ENCODE results near the gene PLEKHH2. TPM values are rescaled to one million over a fixed set of nuclear protein-coding genes. Genes with fewer than 3 reads are reported as not detected.

PLEKHH2 gene
- total and polyA plus RNA-seq, 2 experiments from 2014 or later: 3.3 to 5.1 TPM

GRCh38 chr2:43803113-43803512 is 166.1 kb downstream of the PLEKHH2 start:
- Histone ChIP-seq H3K9me3 (ENCODE audit: low read depth) (no peaks in the 10 kb centered on the region), H3K27me3 (no peaks in the 10 kb centered on the region), H3K4me1 (ENCODE audit: insufficient read depth) (peaks cover 6% of the 10 kb centered on the region), H3K9me2 (replicated peaks; ENCODE audit: insufficient read depth) (no peaks in the 10 kb centered on the region), H3K36me3 (replicated peaks; ENCODE audit: insufficient read depth, low read depth) (no peaks in the 10 kb centered on the region), H3K4me2 (no peak overlapping the region), H2AFZ (no peak overlapping the region), H3K79me2 (no peaks in the 10 kb centered on the region), H3K4me3 (no peak overlapping the region), H3K27ac (no peak overlapping the region), H4K20me1 (ENCODE audit: insufficient read depth, poor library complexity, severe bottlenecking) (no peaks in the 10 kb centered on the region)
- TF ChIP-seq CTCF (IDR thresholded peaks at IDR 0.05; ENCODE audit: poor library complexity) (no peak), EZH2 (IDR thresholded peaks at IDR 0.05; ENCODE audit: borderline replicate concordance) (no peak), EZH2phosphoT487 (IDR thresholded peaks at IDR 0.05; ENCODE audit: low read depth, severe bottlenecking, unreplicated experiment) (no peak)
- no peak for DNase-seq (ENCODE audit: low spot score)
- 94% methylated on average over 1 of the region's 1 CpG for WGBS (ENCODE audit: low lambda C conversion rate, missing lambda C conversion rate)

GRCh38 chr2:43806719-43807031 is 169.6 kb downstream of the PLEKHH2 start:
- Histone ChIP-seq H3K9me3 (ENCODE audit: low read depth) (no peaks in the 10 kb centered on the region), H3K4me1 (ENCODE audit: insufficient read depth) (peaks cover 8% of the 10 kb centered on the region), H3K36me3 (replicated peaks; ENCODE audit: insufficient read depth, low read depth) (no peaks in the 10 kb centered on the region), H3K4me3 (no peak overlapping the region), H3K9me2 (replicated peaks; ENCODE audit: insufficient read depth) (no peaks in the 10 kb centered on the region), H3K27me3 (no peaks in the 10 kb centered on the region), H3K27ac (no peak overlapping the region), H2AFZ (no peak overlapping the region), H4K20me1 (ENCODE audit: insufficient read depth, poor library complexity, severe bottlenecking) (no peaks in the 10 kb centered on the region), H3K4me2 (no peak overlapping the region), H3K79me2 (no peaks in the 10 kb centered on the region)
- no peak for TF ChIP-seq EZH2 (IDR thresholded peaks at IDR 0.05; ENCODE audit: borderline replicate concordance)
- TF ChIP-seq CTCF (IDR thresholded peaks at IDR 0.05; ENCODE audit: poor library complexity): no peak
- no peak for TF ChIP-seq EZH2phosphoT487 (IDR thresholded peaks at IDR 0.05; ENCODE audit: low read depth, severe bottlenecking, unreplicated experiment)
- DNase-seq (ENCODE audit: low spot score): no peak
- 68% methylated on average over 2 of the region's 2 CpGs for WGBS (ENCODE audit: low lambda C conversion rate, missing lambda C conversion rate)

- no peak overlapping the region for H2AFZ ChIP-seq
- no peak overlapping the region for H3K4me3 ChIP-seq
- H3K9me2 ChIP-seq (replicated peaks; ENCODE audit: insufficient read depth): no peaks in the 10 kb centered on the region
- H3K27me3 ChIP-seq: no peaks in the 10 kb centered on the region
- no peak for DNase-seq (ENCODE audit: low spot score)
- H3K9me3 ChIP-seq (ENCODE audit: low read depth): no peaks in the 10 kb centered on the region
- TF ChIP-seq EZH2 (IDR thresholded peaks at IDR 0.05; ENCODE audit: borderline replicate concordance) (no peak), CTCF (IDR thresholded peaks at IDR 0.05; ENCODE audit: poor library complexity) (no peak), EZH2phosphoT487 (IDR thresholded peaks at IDR 0.05; ENCODE audit: low read depth, severe bottlenecking, unreplicated experiment) (no peak)
- 72% methylated on average over 2 of the region's 2 CpGs for WGBS (ENCODE audit: low lambda C conversion rate, missing lambda C conversion rate)
- H4K20me1 ChIP-seq (ENCODE audit: insufficient read depth, poor library complexity, severe bottlenecking): no peaks in the 10 kb centered on the region
- no peak overlapping the region for H3K4me2 ChIP-seq
- peaks cover 8% of the 10 kb centered on the region for H3K4me1 ChIP-seq (ENCODE audit: insufficient read depth)
- H3K36me3 ChIP-seq (replicated peaks; ENCODE audit: insufficient read depth, low read depth): no peaks in the 10 kb centered on the region
- no peaks in the 10 kb centered on the region for H3K79me2 ChIP-seq
- no peak overlapping the region for H3K27ac ChIP-seq
Observed at GRCh38 chr2:43810452-43810851, 173.4 kb downstream of the PLEKHH2 start.

- no peak overlapping the region for H3K4me2 ChIP-seq
- H3K27me3 ChIP-seq: no peaks in the 10 kb centered on the region
- H3K9me2 ChIP-seq (replicated peaks; ENCODE audit: insufficient read depth): no peaks in the 10 kb centered on the region
- TF ChIP-seq EZH2 (IDR thresholded peaks at IDR 0.05; ENCODE audit: borderline replicate concordance) (no peak), EZH2phosphoT487 (IDR thresholded peaks at IDR 0.05; ENCODE audit: low read depth, severe bottlenecking, unreplicated experiment) (no peak), CTCF (IDR thresholded peaks at IDR 0.05; ENCODE audit: poor library complexity) (no peak)
- no peaks in the 10 kb centered on the region for H4K20me1 ChIP-seq (ENCODE audit: insufficient read depth, poor library complexity, severe bottlenecking)
- no peaks in the 10 kb centered on the region for H3K9me3 ChIP-seq (ENCODE audit: low read depth)
- no peaks in the 10 kb centered on the region for H3K79me2 ChIP-seq
- no peak for DNase-seq (ENCODE audit: low spot score)
- H2AFZ ChIP-seq: no peak overlapping the region
- 80% methylated on average over 1 of the region's 1 CpG for WGBS (ENCODE audit: low lambda C conversion rate, missing lambda C conversion rate)
- no peak overlapping the region for H3K4me3 ChIP-seq
- no peak overlapping the region for H3K27ac ChIP-seq
- H3K36me3 ChIP-seq (replicated peaks; ENCODE audit: insufficient read depth, low read depth): no peaks in the 10 kb centered on the region
- peaks cover 8% of the 10 kb centered on the region for H3K4me1 ChIP-seq (ENCODE audit: insufficient read depth)
Observed at GRCh38 chr2:43810888-43811287, 173.8 kb downstream of the PLEKHH2 start.

All from hepatocyte (in vitro differentiated cells).